ENCODE results near the gene SEMA7A.
"Not testable (repeated sequence)": the region's sequence is repeated elsewhere in the genome, so short reads cannot be mapped to it uniquely, and the experiment has no call there.

The SEMA7A gene

DNA sequence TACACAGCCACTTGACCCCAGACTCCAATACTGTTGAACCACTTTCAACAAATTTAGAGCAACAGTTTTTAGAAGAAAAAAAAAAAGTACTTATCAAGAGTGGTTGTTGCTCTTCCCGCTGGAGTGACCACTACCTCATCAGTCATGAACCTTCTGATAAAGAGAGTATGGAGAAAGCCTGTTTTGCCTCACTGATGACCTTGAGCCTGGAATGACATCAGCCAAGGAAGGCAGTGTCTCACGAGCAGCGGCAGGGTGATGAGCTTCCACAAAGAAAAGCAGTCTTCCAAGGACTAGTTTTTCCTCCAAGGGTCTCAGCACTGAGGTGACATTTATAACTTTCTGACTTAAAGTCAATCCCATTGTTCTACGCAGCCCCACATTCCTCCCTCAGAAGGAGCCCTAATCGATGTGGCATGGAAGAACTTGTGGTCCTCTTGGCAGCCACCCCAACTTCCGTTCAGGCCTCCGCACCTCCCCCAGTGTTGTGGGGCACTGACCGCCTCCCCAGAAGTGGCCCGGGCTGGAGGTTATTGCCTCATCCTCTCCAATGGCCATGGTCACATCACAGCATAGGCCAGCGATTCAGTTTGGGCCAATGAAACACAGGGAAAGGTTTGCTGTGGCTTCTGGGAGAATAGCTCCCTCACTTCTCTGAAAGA, 64.5 kb downstream of the SEMA7A start:
- no peak for DNase-seq

- DNase-seq: no peak
These were observed 65.6 kb downstream of the SEMA7A start for GRCh38 chr15:74368121-74368520.

GRCh38 chr15:74367296-74367854, 66.4 kb downstream of the SEMA7A start, which contains the start of gene CYP11A1:
TSS of gene CYP11A1 (minus strand) at chr15:74367646. CDS start at chr15:74367585, 61 bp downstream.
- DNase-seq: no peak

GRCh38 chr15:74365598-74366445, 67.9 kb downstream of the SEMA7A start:
- no peak for DNase-seq

DNA sequence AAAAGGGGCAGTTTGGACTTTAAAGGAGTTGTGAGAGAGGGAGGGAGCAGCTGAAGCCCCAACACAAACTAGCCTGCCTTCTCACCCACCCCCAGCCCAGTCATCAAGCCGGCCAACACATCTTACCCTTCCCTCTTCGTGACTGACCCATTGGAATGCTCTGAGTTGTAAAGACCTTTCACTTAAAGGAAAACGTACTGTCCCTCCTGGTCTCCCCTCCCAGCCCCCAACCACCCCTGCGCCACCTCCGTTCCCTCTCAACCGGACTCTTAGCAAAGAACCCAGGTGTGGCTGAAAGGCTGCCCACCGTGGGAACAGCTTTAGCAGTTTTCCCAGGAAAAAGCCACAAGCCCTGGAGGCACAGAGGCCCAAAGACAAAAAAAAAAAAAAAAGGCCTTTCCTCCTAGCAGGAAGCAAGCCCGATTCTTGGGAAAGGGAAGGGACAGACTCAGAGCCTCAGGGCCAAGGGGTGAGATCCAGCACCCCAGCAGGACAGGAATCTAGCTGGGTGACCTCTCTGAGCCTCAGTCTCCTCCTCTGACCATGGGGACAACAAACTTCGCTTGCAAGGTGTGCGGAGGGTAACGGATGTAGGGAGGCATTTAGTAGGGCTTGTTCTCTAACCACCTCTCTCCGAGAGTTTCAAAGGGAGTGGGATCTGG, 68.7 kb downstream of the SEMA7A start:
- no peak for DNase-seq

- DNase-seq: no peak
These were observed 71.3 kb downstream of the SEMA7A start for GRCh38 chr15:74362482-74362881.

GRCh38 chr15:74360855-74361254, 72.9 kb downstream of the SEMA7A start:
- not testable (repeated sequence) for DNase-seq

DNA sequence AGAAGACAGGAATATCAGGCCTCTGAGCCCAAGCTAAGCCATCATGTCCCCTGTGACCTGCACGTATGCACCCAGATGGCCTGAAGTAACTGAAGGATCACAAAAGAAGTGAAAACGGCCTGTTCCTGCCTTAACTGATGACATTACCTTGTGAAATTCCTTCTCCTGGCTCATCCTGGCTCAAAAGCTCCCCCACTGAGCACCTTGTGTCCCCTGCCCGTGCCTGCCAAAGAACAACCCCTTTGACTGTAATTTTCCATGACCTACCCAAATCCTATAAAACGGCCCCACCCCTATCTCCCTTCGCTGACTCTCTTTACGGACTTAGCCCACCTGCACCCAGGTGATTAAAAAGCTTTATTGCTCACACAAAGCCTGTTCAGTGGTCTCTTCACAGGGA, 74.4 kb downstream of the SEMA7A start:
- not testable (repeated sequence) for DNase-seq

All from CD4-positive, alpha-beta T cell treated with Interleukin-12 subunit alpha and Interleukin-12 subunit beta, for 1 hour (primary cell).